Measurements from ENCODE around the gene EGFLAM.
A peak's percentile ranks its signal among the peaks of the same experiment; 100 is the strongest.
"Not testable (repeated sequence)": the region's sequence is repeated elsewhere in the genome, so short reads cannot be mapped to it uniquely, and the experiment has no call there.

The EGFLAM gene

GRCh38 chr5:38376404-38376803, 118.0 kb downstream of the EGFLAM start:
- no peak for DNase-seq (ENCODE audit: low spot score)

- no peak for DNase-seq (ENCODE audit: low spot score)
These were observed 120.2 kb downstream of the EGFLAM start for GRCh38 chr5:38378579-38378978.

- no peak for DNase-seq (ENCODE audit: low spot score)
These were observed 121.1 kb downstream of the EGFLAM start for GRCh38 chr5:38379350-38379937.

- DNase-seq (ENCODE audit: low spot score) = no peak
These were observed 122.2 kb downstream of the EGFLAM start for GRCh38 chr5:38380537-38380936.

GRCh38 chr5:38381361-38381760, 123.0 kb downstream of the EGFLAM start:
- DNase-seq (ENCODE audit: low spot score) = no peak

GRCh38 chr5:38382898-38383297, 124.5 kb downstream of the EGFLAM start:
- peak; percentile 75 for DNase-seq (ENCODE audit: low spot score)

GRCh38 chr5:38383701-38384100, 125.3 kb downstream of the EGFLAM start:
- no peak for DNase-seq (ENCODE audit: low spot score)

GRCh38 chr5:38384396-38384795, 126.0 kb downstream of the EGFLAM start:
- DNase-seq (ENCODE audit: low spot score) = no peak

- DNase-seq (ENCODE audit: low spot score) = no peak
These were observed 128.8 kb downstream of the EGFLAM start for GRCh38 chr5:38387161-38387560.

- DNase-seq (ENCODE audit: low spot score) = no peak
These were observed 135.3 kb downstream of the EGFLAM start for GRCh38 chr5:38393636-38394035.

GRCh38 chr5:38396766-38397165, 138.4 kb downstream of the EGFLAM start:
- DNase-seq (ENCODE audit: low spot score) = no peak

GRCh38 chr5:38400365-38400764, 142.0 kb downstream of the EGFLAM start:
- DNase-seq (ENCODE audit: low spot score) = peak; percentile 38

GRCh38 chr5:38401145-38401544, 142.8 kb downstream of the EGFLAM start:
- no peak for DNase-seq (ENCODE audit: low spot score)

GRCh38 chr5:38403406-38403805, 145.0 kb downstream of the EGFLAM start:
- peak; percentile 77 for DNase-seq (ENCODE audit: low spot score)

- DNase-seq (ENCODE audit: low spot score) = no peak
These were observed 145.7 kb downstream of the EGFLAM start for GRCh38 chr5:38403877-38404635.

GRCh38 chr5:38404667-38405276, 146.4 kb downstream of the EGFLAM start:
- no peak for DNase-seq (ENCODE audit: low spot score)

- no peak for DNase-seq (ENCODE audit: low spot score)
These were observed 150.3 kb downstream of the EGFLAM start for GRCh38 chr5:38408446-38409198.

GRCh38 chr5:38410304-38410990, 152.1 kb downstream of the EGFLAM start:
- DNase-seq (ENCODE audit: low spot score) = no peak

- DNase-seq (ENCODE audit: low spot score) = no peak
These were observed 155.3 kb downstream of the EGFLAM start for GRCh38 chr5:38413696-38414095.

GRCh38 chr5:38414348-38414747, 156.0 kb downstream of the EGFLAM start:
- DNase-seq (ENCODE audit: low spot score) = peak; percentile 60

GRCh38 chr5:38415772-38416171, 157.4 kb downstream of the EGFLAM start:
- DNase-seq (ENCODE audit: low spot score) = not testable (repeated sequence)

GRCh38 chr5:38417658-38418017, 159.3 kb downstream of the EGFLAM start:
- DNase-seq (ENCODE audit: low spot score) = no peak

Measured in kidney capillary endothelial cell (primary cell).